COR-L47 (cell line): ENCODE results near the gene KRT74.
"Not testable (repeated sequence)": the region's sequence is repeated elsewhere in the genome, so short reads cannot be mapped to it uniquely, and the experiment has no call there.

Source experiments
- DNase-seq: peaks from one replicate; lab custom pipeline; 2025; lab: John Stamatoyannopoulos, UW

The KRT74 gene

GRCh38 chr12:52602552-52602951, 28.9 kb upstream of the KRT74 start:
- no peak for DNase-seq

DNA sequence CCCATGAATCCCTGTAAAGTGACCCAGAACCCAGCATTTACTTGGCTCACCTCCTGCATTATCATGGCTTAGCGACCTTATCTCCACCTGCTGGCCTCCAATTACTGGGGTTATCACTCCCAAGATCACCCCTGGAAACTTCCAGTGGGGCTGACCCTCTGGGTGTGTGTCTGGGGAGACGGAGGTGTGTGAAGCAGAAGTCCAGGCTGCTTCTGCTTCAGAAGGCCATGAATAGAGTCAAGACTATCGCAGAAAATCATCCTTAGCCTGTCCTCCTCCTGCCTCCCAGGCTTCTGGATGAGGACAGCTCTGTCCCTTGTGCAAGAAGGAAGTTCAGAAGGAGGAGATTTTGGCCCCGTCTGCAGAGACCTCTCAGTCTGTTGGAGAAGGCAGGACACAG, 28.0 kb upstream of the KRT74 start:
- DNase-seq: no peak

GRCh38 chr12:52600941-52601481, 27.4 kb upstream of the KRT74 start, which contains the start of gene KRT72:
TSS of gene KRT72 (minus strand) at chr12:52601463. CDS start at chr12:52601452, 11 bp downstream.
- no peak for DNase-seq

- DNase-seq: no peak
Observed at GRCh38 chr12:52600475-52600874, 26.8 kb upstream of the KRT74 start.

DNA sequence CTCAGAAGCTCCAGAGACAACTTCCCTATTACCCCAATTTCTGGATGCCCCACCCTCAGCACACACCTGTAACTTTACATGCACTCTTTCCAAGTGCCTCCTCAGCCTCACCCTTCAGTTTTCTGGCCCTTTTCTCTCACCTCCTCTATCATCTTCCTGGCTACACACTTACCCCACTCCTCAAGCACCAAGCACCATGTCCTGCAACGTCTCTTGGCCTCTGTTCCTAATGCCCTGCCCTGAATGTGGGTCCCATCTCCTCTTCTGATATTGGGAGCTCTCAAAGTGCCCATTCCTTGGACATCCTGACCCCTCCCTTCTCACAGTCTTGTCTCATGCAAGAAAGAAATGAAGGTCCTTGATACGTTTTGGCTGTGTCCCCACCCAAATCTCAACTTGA, 26.4 kb upstream of the KRT74 start:
- DNase-seq: no peak

- DNase-seq: no peak
Observed at GRCh38 chr12:52598966-52599365, 25.3 kb upstream of the KRT74 start.

- not testable (repeated sequence) for DNase-seq
Observed at GRCh38 chr12:52594237-52594636, 20.6 kb upstream of the KRT74 start.

GRCh38 chr12:52591521-52591920, 17.9 kb upstream of the KRT74 start:
- DNase-seq: no peak

GRCh38 chr12:52590021-52590420, 16.4 kb upstream of the KRT74 start:
- DNase-seq: no peak

DNA sequence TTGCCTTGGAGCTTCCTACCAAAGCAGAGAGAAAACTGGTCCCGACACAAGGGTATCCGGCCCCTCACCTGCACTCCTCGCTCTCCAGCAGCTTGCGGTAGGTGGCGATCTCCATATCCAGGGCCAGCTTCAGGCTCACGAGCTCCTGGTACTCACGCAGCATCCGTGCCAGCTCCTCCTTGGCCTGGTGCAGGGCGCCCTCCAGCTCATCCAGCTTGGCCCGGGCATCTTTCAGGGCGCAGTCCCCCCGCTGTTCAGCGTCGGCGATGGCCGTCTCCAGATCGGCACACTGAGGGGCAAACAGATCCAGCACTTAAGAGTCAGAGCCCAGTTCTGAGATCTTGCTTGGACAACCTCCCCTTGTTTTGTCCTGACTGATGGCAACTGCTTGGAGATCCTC, 13.9 kb upstream of the KRT74 start:
- no peak for DNase-seq

DNA sequence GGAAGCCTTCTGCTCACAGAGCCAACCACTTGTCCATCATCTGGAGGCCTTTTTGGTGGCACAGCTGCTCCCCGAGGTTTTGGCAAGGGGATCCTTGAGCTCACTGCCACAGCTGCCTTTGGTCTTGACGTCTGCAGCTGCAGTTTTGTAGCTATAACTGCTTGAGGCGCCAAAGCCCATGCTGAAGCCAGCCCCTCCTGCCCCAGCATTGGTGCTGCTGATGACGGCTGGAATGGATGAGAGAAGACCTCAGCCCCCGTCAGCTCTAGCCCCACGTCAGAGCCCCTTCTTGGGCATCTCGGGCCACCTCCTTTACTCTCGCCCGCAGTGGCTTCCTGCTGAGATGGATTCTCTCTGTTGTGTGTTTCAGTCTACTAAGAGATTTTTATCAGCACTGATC, 12.3 kb upstream of the KRT74 start:
- DNase-seq: no peak

- no peak for DNase-seq
Observed at GRCh38 chr12:52585066-52585465, 11.4 kb upstream of the KRT74 start.

GRCh38 chr12:52584156-52584682, 10.6 kb upstream of the KRT74 start:
- DNase-seq: no peak

DNA sequence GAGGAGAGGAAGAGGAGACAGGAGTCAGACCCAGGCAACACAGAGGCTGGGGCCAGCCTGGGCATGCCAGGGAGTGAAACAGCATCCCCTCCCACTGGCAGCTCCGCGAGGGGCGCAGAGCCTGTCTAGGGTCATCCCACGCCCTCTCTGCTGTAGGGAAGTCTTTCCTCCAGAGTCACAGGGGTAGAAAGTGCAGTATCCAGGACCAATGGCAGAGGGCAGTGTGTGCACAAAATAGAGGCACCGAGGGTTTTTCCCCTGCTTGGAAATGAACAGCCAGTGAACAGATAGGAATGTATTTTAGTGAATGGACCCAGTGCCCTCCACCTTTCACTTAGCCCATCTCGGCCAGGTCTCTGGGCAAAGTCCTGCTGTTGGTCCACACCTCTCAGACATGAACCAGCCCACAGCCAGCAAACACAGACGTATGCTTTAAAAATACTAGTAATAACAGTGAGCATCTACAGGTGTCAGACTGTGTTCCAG, 9.4 kb upstream of the KRT74 start:
- DNase-seq: peak; percentile 66

DNA sequence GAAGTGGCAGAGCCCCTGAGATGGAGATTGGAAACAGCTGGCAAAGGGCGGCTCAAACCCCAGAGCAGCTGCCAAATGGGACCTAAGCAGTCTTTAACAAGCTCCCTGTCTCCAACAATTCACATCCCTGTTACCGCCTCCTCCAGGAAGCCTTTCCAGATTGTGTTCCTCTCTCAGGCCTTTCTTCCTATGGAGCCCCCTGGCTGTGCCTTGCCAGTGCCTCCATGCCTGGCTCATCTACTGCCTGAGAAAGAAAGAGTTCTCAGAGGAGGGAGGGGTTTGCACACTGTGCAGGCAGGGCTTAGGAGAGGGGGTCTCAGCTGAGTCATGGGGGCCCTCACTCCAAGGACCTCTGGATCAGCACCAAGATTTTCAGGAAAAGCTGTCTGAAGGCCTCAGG, 8.8 kb upstream of the KRT74 start:
- no peak for DNase-seq

DNA sequence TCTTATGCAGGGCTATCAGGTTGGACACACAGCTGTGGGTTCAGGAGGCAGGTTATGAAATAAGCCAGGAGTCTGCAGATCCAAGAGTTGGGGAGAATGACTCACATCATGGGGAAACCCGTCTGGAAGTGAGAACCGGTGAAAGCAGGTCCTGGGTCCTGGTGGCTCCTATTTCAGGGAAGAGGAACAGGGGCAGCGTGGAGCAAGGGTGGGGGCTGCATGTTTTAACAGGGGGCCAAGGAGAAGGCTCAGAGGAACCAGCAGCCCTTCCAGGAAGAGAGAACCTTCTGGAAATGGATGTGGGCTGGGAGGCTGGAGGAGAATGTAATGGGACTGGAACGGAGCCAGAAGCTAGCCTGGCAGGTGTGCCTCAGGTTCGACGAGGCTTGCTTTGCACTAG, 7.8 kb upstream of the KRT74 start:
- DNase-seq: peak; percentile 61

DNA sequence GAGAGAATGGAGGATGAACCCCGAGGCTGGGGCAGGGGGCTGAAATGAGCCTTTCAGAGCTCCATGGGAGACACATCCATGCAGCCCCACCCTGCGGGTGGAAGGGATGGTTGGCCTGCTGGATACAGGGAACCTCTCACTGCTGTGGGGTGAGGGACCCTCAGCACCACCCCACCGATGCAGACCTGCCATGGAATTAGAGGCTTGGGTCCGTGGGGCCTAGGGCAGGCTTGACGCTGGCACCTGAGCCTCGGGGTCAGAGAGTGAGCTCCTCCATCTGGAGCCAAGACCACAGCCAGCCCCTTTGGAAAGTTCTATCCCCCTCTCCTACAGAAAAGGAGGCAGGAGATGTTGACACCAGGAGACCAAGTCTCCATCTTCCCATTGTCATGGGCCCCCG, 7.4 kb upstream of the KRT74 start:
- DNase-seq: no peak

GRCh38 chr12:52580496-52580895, 6.9 kb upstream of the KRT74 start:
- peak; percentile 53 for DNase-seq

DNA sequence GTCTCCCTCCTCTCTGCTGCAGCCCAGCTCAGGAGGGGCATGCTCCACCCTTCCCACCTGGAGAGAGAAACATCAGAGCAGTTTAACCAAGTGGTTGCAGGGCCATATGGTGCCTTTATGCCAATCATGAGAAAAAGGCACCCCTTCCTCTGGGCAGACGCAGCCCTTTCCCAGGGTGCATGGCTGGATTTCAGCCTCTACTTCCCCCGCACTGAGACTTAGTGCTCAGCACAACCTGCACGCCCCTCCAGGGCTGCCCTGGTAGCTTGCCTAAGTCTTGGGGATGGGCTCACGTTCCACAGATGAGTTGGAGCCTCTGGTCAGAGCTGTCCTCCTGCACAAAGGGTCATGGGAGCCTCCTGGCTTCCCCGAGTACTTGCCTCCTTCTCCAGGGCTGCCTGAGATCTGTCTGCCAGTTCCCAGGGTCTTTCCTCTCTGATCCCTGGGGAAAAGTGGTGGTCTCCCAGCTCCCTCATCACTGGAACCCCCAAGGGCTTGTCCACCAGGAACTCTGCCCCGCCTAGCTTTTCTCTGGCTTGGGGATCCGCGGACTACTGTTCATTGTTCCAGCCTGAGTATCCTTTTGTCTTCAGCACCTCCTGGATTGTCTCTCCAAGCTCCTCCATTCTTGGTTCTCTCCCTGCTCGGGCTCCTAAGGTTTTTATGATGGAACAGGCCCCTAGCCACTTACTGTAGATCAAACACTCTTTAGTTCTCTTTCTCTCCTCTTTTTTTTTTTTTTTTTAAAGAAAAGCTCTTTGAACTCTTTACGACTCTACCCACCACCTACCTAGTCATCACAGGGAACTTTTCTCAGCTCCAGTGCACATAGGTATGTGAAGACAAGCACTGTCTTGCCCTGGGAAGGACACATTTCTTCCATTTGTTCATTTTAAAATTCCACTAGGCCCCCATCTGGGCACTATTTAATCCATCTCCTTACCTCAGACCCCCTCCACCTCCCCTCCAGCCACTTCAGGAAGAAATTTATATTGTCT, 6.1 kb upstream of the KRT74 start:
- DNase-seq: no peak

GRCh38 chr12:52578469-52578868, 4.8 kb upstream of the KRT74 start:
- DNase-seq: no peak

GRCh38 chr12:52577316-52577715, 3.7 kb upstream of the KRT74 start:
- DNase-seq: no peak

- DNase-seq: no peak
Observed at GRCh38 chr12:52575948-52576347, 2.3 kb upstream of the KRT74 start.

GRCh38 chr12:52575256-52575655, 1.6 kb upstream of the KRT74 start:
- no peak for DNase-seq
